IMR-90 (cell line): ENCODE data around the gene MICAL2. TPM values are rescaled to one million over a fixed set of nuclear protein-coding genes. Genes with fewer than 3 reads are reported as not detected.

Experiments used
- ATAC-seq: fragments of 200-7000 bp; cut with Tn5 transposase; 2 replicates; pipeline ENCODE4 v1.9.1; 2020; ENCODE audit warnings: low read depth, mild to moderate bottlenecking, moderate library complexity
- BruUV-seq: library from RNA; stranded (reverse); fragments of 400-500 nt; replicated peaks from 2 replicates; lab custom pipeline; 2021; lab: Mats Ljungman, UMichigan
- CTCF ChIA-PET: fragments of 300-600 bp; formaldehyde crosslinking; extraction: SDS; loops from one replicate; lab custom pipeline; 2021; ENCODE audit warnings: antibody characterized with exemption; lab: Yijun Ruan, JAX
- POLR2A ChIA-PET: fragments of 300-600 bp; sonication (Branson Sonifier 250); formaldehyde crosslinking; loops from one replicate; lab custom pipeline; 2022; ENCODE audit warnings: antibody characterized with exemption; ENCODE audit not compliant: unreplicated experiment; lab: Charles Lee
- DNase-seq: peaks from one replicate; pipeline ENCODE4 v3.0.0; 2013
- H2AFZ ChIP-seq: replicated peaks from 2 replicates; pipeline ENCODE3; 2013; ENCODE audit warnings: low read length, mild to moderate bottlenecking; ENCODE audit not compliant: poor library complexity
- H2AK5ac ChIP-seq: 2 replicates; pipeline ENCODE4 v1.6.1; 2013; ENCODE audit warnings: low read depth, low read length, inconsistent platforms
- H2AK9ac ChIP-seq: replicated peaks from 2 replicates; pipeline ENCODE3; 2013; ENCODE audit warnings: mild to moderate bottlenecking, low read depth, low read length, moderate library complexity; ENCODE audit not compliant: poor library complexity
- H2BK120ac ChIP-seq: 2 replicates; pipeline ENCODE4 v1.6.1; 2013; ENCODE audit warnings: low read depth, low read length, inconsistent platforms
- H2BK15ac ChIP-seq: 3 replicates; pipeline ENCODE4 v1.6.1; 2013; ENCODE audit warnings: low read depth, low read length, inconsistent platforms
- H2BK20ac ChIP-seq: 2 replicates; pipeline ENCODE4 v1.6.1; 2013; ENCODE audit warnings: low read depth, mild to moderate bottlenecking, inconsistent platforms, low read length, moderate library complexity
- H2BK5ac ChIP-seq: 2 replicates; pipeline ENCODE4 v1.6.1; 2013; ENCODE audit warnings: mild to moderate bottlenecking, low read depth, low read length, inconsistent platforms; ENCODE audit not compliant: poor library complexity, severe bottlenecking
- H3K14ac ChIP-seq: replicated peaks from 2 replicates; pipeline ENCODE4 v1.6.1; 2013; ENCODE audit warnings: low read depth, low read length, inconsistent platforms
- H3K18ac ChIP-seq: 2 replicates; pipeline ENCODE4 v1.6.1; 2013; ENCODE audit warnings: low read depth, low read length, control low read depth
- H3K23ac ChIP-seq: 2 replicates; pipeline ENCODE4 v1.6.1; 2013; ENCODE audit warnings: low read depth, low read length, inconsistent platforms
- H3K27ac ChIP-seq: 2 replicates; pipeline ENCODE4 v1.5.1; 2013; ENCODE audit warnings: mild to moderate bottlenecking, control low read depth, low read length; ENCODE audit not compliant: insufficient read depth
- H3K27me3 ChIP-seq: 2 replicates; pipeline ENCODE4 v1.6.1; 2013; ENCODE audit warnings: low read length; ENCODE audit not compliant: control insufficient read depth, insufficient read depth
- H3K36me3 ChIP-seq: 2 replicates; pipeline ENCODE4 v1.6.1; 2013; ENCODE audit warnings: low read length, mixed read lengths; ENCODE audit not compliant: control insufficient read depth, insufficient read depth
- H3K4ac ChIP-seq: 2 replicates; pipeline ENCODE4 v1.6.1; 2013; ENCODE audit warnings: low read depth, low read length, inconsistent platforms
- H3K4me1 ChIP-seq: 2 replicates; pipeline ENCODE4 v1.6.1; 2013; ENCODE audit warnings: low read length, mixed read lengths; ENCODE audit not compliant: control insufficient read depth, insufficient read depth
- H3K4me2 ChIP-seq: 2 replicates; pipeline ENCODE4 v1.6.1; 2013; ENCODE audit warnings: low read depth, mild to moderate bottlenecking, control low read depth, low read length, moderate library complexity
- H3K4me3 ChIP-seq: 2 replicates; pipeline ENCODE4 v1.5.1; 2013; ENCODE audit warnings: low read depth, mild to moderate bottlenecking, control low read depth, low read length, moderate library complexity; ENCODE audit not compliant: insufficient read depth
- H3K56ac ChIP-seq: 2 replicates; pipeline ENCODE4 v1.6.1; 2013; ENCODE audit warnings: low read length, inconsistent platforms; ENCODE audit not compliant: insufficient read depth; ENCODE audit errors: extremely low read depth
- H3K79me1 ChIP-seq, 2 experiments: 2 replicates each; pipeline ENCODE4 v1.6.1; 2013; ENCODE audit warnings: low read length in 2 of 2, inconsistent platforms in 1 of 2, low read depth in 1 of 2
- H3K9ac ChIP-seq: 2 replicates; pipeline ENCODE4 v1.6.1; 2013; ENCODE audit warnings: low read depth, low read length, control low read depth
- H3K9me1 ChIP-seq: 2 replicates; pipeline ENCODE4 v1.6.1; 2013; ENCODE audit warnings: low read length, inconsistent platforms; ENCODE audit not compliant: insufficient read depth
- H3K9me3 ChIP-seq: 2 replicates; pipeline ENCODE4 v1.6.1; 2013; ENCODE audit warnings: low read length; ENCODE audit not compliant: control insufficient read depth, insufficient read depth
- H4K20me1 ChIP-seq: 2 replicates; pipeline ENCODE4 v1.6.1; 2013; ENCODE audit warnings: low read length, inconsistent platforms; ENCODE audit not compliant: insufficient read depth
- H4K5ac ChIP-seq: 2 replicates; pipeline ENCODE4 v1.6.1; 2013; ENCODE audit warnings: mild to moderate bottlenecking, low read depth, low read length, control low read depth
- H4K8ac ChIP-seq, 2 experiments: 2 replicates each; pipeline ENCODE4 v1.6.1; 2013; ENCODE audit warnings: low read depth in 2 of 2, low read length in 2 of 2, control low read depth in 1 of 2, inconsistent platforms in 1 of 2
- H4K91ac ChIP-seq: 2 replicates; pipeline ENCODE4 v1.6.1; 2013; ENCODE audit warnings: low read depth, low read length, inconsistent platforms; ENCODE audit not compliant: insufficient read depth
- CEBPB ChIP-seq: IDR thresholded peaks from 2 replicates; pipeline ENCODE4 v1.6.1; 2012; ENCODE audit warnings: low read depth, low read length, improper control_type of control experiment
- ELK1 ChIP-seq: fragments of 150-350 bp; IDR thresholded peaks from 2 replicates; pipeline ENCODE4 v1.6.1; 2016; ENCODE audit warnings: low read depth, mild to moderate bottlenecking, low read length, moderate library complexity, borderline replicate concordance
- MAFK ChIP-seq: IDR thresholded peaks from 2 replicates; pipeline ENCODE4 v1.6.1; 2012; ENCODE audit warnings: low read depth, low read length, improper control_type of control experiment
- MAZ ChIP-seq: IDR thresholded peaks from 2 replicates; pipeline ENCODE4 v1.6.1; 2012; ENCODE audit warnings: low read depth, mild to moderate bottlenecking, low read length, improper control_type of control experiment, moderate library complexity, borderline replicate concordance
- MXI1 ChIP-seq: IDR thresholded peaks from 2 replicates; pipeline ENCODE4 v1.6.1; 2012; ENCODE audit warnings: low read depth, mild to moderate bottlenecking, low read length, moderate library complexity, borderline replicate concordance
- NFE2L2 ChIP-seq: fragments of 150-350 bp; IDR thresholded peaks from 2 replicates; pipeline ENCODE4 v1.6.1; 2016; ENCODE audit warnings: low read depth, mild to moderate bottlenecking, low read length
- POLR2A ChIP-seq: IDR thresholded peaks from 2 replicates; pipeline ENCODE4 v1.6.1; 2012; ENCODE audit warnings: mild to moderate bottlenecking, low read depth, low read length
- RAD21 ChIP-seq: IDR thresholded peaks from 2 replicates; pipeline ENCODE4 v1.6.1; 2012; ENCODE audit warnings: low read length, improper control_type of control experiment
- RCOR1 ChIP-seq: IDR thresholded peaks from 2 replicates; pipeline ENCODE4 v1.6.1; 2012; ENCODE audit warnings: mild to moderate bottlenecking, low read length, improper control_type of control experiment; ENCODE audit not compliant: insufficient replicate concordance
- RFX5 ChIP-seq: IDR thresholded peaks from 2 replicates; pipeline ENCODE4 v1.8.0; 2012; ENCODE audit warnings: low read depth, mild to moderate bottlenecking, low read length, moderate library complexity
- USF2 ChIP-seq: fragments of 150-350 bp; IDR thresholded peaks from 2 replicates; pipeline ENCODE4 v1.6.1; 2017; ENCODE audit warnings: mild to moderate bottlenecking, antibody characterized with exemption, low read length, low read depth
- WGBS, 2 experiments: methylation state at CpG; one replicate each; pipeline versions ENCODE4 v1.1.5 to v1.1.7; 2013; ENCODE audit warnings: missing lambda C conversion rate in 2 of 2; ENCODE audit not compliant: insufficient read length in 1 of 2; ENCODE audit errors: extremely low coverage in 2 of 2; 5-methylcytosine and 5-hydroxymethylcytosine counted together
- dilution Hi-C: fragments of 300-500 bp; cut with HindIII; formaldehyde crosslinking; loops from one replicate; pipeline ENCODE4 v1.14.3; 2018; ENCODE audit warnings: low sequenced_read_pairs; ENCODE audit not compliant: unreplicated experiment
- in situ Hi-C: fragments of 300-500 bp; cut with MboI; formaldehyde crosslinking; loops from 3 replicates; pipeline ENCODE4 v1.14.3; 2019; ENCODE audit warnings: low sequenced_read_pairs, inconsistent platforms, mixed read lengths
- intact Hi-C: fragments of 100-400 bp; cut with micrococcal nuclease; formaldehyde crosslinking; loops from 2 replicates; pipeline ENCODE4 v1.10.0; 2022
- polyA plus RNA-seq, 3 experiments: library from polyadenylated mRNA; depleted of rRNA; stranded (reverse); fragments of >200 nt; gene quantifications; 2 replicates each; pipeline ENCODE4 v1.2.3, GENCODE V29; 2012; ENCODE audit warnings: low replicate concordance in 1 of 3
- total RNA-seq: library from RNA; depleted of rRNA; stranded (reverse); fragments of >200 nt; gene quantifications from 2 replicates; pipeline ENCODE4 v1.2.3, GENCODE V29; 2012

Gene MICAL2
- total and polyA plus RNA-seq, 2 of the 4 experiments (the other 2 are of a cell fraction), result 170 to 336 TPM

GRCh38 chr11:12239804-12240371 lies 129.5 kb downstream of the MICAL2 start:
- no peaks in the 10 kb centered on the region for H3K9me3 ChIP-seq
- peak overlapping the region in 1 of 2 experiments; percentile 14; a peak in 1 of 4 replicates for H4K8ac ChIP-seq
- no peak overlapping the region for H2AK5ac ChIP-seq
- DNase-seq (no peak), ATAC-seq (no peak)
- H3K56ac ChIP-seq, result no peak overlapping the region
- H3K18ac ChIP-seq, result no peak overlapping the region
- H2BK15ac ChIP-seq, result no peak overlapping the region
- H3K36me3 ChIP-seq, result peaks cover 47% of the 10 kb centered on the region
- H3K9me1 ChIP-seq, result peaks cover 21% of the 10 kb centered on the region
- H3K14ac ChIP-seq, result peak overlapping the region; percentile 40; the same call in 1 of the 2 replicates
- H3K27ac ChIP-seq, result no peak overlapping the region
- no peak overlapping the region for H2BK120ac ChIP-seq
- no peak for TF ChIP-seq NFE2L2
- TF ChIP-seq USF2, result no peak
- no peak for TF ChIP-seq RFX5
- TF ChIP-seq MAZ, result no peak
- no peak for TF ChIP-seq POLR2A
- no peak for TF ChIP-seq RCOR1
- no peak for TF ChIP-seq RAD21
- TF ChIP-seq MAFK, result no peak
- TF ChIP-seq MXI1, result no peak
- no peak for TF ChIP-seq CEBPB
- TF ChIP-seq ELK1, result no peak
- no peak overlapping the region for H2AFZ ChIP-seq
- no peaks in the 10 kb centered on the region for H3K27me3 ChIP-seq
- ChIA-PET CTCF (no interaction called here), POLR2A (no interaction called here)
- H4K91ac ChIP-seq, result no peak overlapping the region
- intact Hi-C loops (loop anchor here (5.0 to 10.0 kb wide), 3 partner anchors 42 to 155 kb away; no protein-coding TSS in a partner anchor), dilution Hi-C loops (no loop called here), in situ Hi-C loops (loop anchor here (5.0 to 10.0 kb wide), 2 partner anchors 125 to 193 kb away; partner anchors contain the start of gene MICAL2)
- no peak overlapping the region for H3K9ac ChIP-seq
- no peak overlapping the region for H2BK20ac ChIP-seq
- peaks cover 5% of the 10 kb centered on the region for H3K4me1 ChIP-seq
- no peak overlapping the region for H3K4me3 ChIP-seq
- no peak overlapping the region for H3K4ac ChIP-seq
- peak overlapping the region; percentile 4 for H2AK9ac ChIP-seq
- BruUV-seq, result no TSS peak
- H4K5ac ChIP-seq, result no peak overlapping the region
- no peak overlapping the region for H3K23ac ChIP-seq
- H2BK5ac ChIP-seq, result no peak overlapping the region
- WGBS, 2 experiments, result 100% methylated on average over 4 of the region's 7 CpGs; no CpG with 5 or more reads in 1 of the 2 experiments
- H3K4me2 ChIP-seq, result no peak overlapping the region
- H3K79me1 ChIP-seq, result peaks cover 51 to 99% of the 10 kb centered on the region in 2 experiments
- no peaks in the 10 kb centered on the region for H4K20me1 ChIP-seq
